BLaER1 (cell line): ENCODE data around the gene EEF2K.
"Not testable (repeated sequence)": the region's sequence is repeated elsewhere in the genome, so short reads cannot be mapped to it uniquely, and the experiment has no call there.

Source experiments
- H3K27ac ChIP-seq: shearing (Covaris generic); formaldehyde crosslinking; 2 replicates; pipeline ENCODE4 v1.8.1; 2022
- H3K27me3 ChIP-seq: shearing (Covaris generic); formaldehyde crosslinking; 2 replicates; pipeline ENCODE4 v1.8.1; 2022
- H3K36me3 ChIP-seq: shearing (Covaris generic); formaldehyde crosslinking; 2 replicates; pipeline ENCODE4 v1.8.1; 2022
- H3K4me1 ChIP-seq: shearing (Covaris generic); formaldehyde crosslinking; 2 replicates; pipeline ENCODE4 v1.8.1; 2022
- H3K4me2 ChIP-seq: shearing (Covaris generic); formaldehyde crosslinking; 2 replicates; pipeline ENCODE4 v1.8.1; 2022
- H3K4me3 ChIP-seq: shearing (Covaris generic); formaldehyde crosslinking; 2 replicates; pipeline ENCODE4 v1.8.1; 2022
- H3K9ac ChIP-seq: shearing (Covaris generic); formaldehyde crosslinking; 2 replicates; pipeline ENCODE4 v1.8.1; 2022
- H3K9me3 ChIP-seq: shearing (Covaris generic); formaldehyde crosslinking; 2 replicates; pipeline ENCODE4 v1.8.1; 2022
- H4K20me1 ChIP-seq: shearing (Covaris generic); formaldehyde crosslinking; 2 replicates; pipeline ENCODE4 v1.8.1; 2022
- Cebpa-rat ChIP-seq: shearing (Covaris generic); IDR thresholded peaks from 2 replicates; pipeline ENCODE4 v1.8.1; 2022

EEF2K gene

GRCh38 chr16:22206013-22206841 is at the start of gene EEF2K:
Gene EEF2K (plus strand): TSS chr16:22206278. CDS start chr16:22225730, 19,452 bp downstream.
- peaks cover 48% of the 10 kb centered on the region for H3K4me1 ChIP-seq
- H3K27ac ChIP-seq = peak within 1 kb of the TSS; percentile 85
- peaks cover 23% of the 10 kb centered on the region for H3K36me3 ChIP-seq
- no peak for TF ChIP-seq Cebpa-rat
- H3K27me3 ChIP-seq = no peaks in the 10 kb centered on the region
- H3K9ac ChIP-seq = peak within 1 kb of the TSS; percentile 87
- H3K4me2 ChIP-seq = peak within 1 kb of the TSS; percentile 85
- H3K9me3 ChIP-seq = peaks cover 11% of the 10 kb centered on the region
- peak within 1 kb of the TSS; percentile 90 for H3K4me3 ChIP-seq
- H4K20me1 ChIP-seq = peaks cover 42% of the 10 kb centered on the region

- Histone ChIP-seq H3K9ac (no peak overlapping the region), H3K4me2 (no peak overlapping the region), H3K4me1 (peaks cover 8% of the 10 kb centered on the region; the same call in 1 of the 2 replicates), H3K4me3 (no peak overlapping the region), H3K36me3 (no peaks in the 10 kb centered on the region), H3K27ac (no peak overlapping the region), H3K9me3 (no peaks in the 10 kb centered on the region; the same call in 1 of the 2 replicates), H3K27me3 (no peaks in the 10 kb centered on the region), H4K20me1 (no peaks in the 10 kb centered on the region)
- TF ChIP-seq Cebpa-rat = no peak
Measured at GRCh38 chr16:22161401-22161800, 44.7 kb upstream of the EEF2K start.

GRCh38 chr16:22161999-22162655 is 44.0 kb upstream of the EEF2K start, which contains the start of gene SDR42E2:
Gene SDR42E2 (plus strand): TSS chr16:22162506. CDS start chr16:22165583, 3,077 bp downstream.
- Histone ChIP-seq H3K9me3 (no peaks in the 10 kb centered on the region; the same call in 1 of the 2 replicates), H4K20me1 (no peaks in the 10 kb centered on the region), H3K27me3 (no peaks in the 10 kb centered on the region), H3K4me3 (no peak within 1 kb of the TSS), H3K4me2 (no peak within 1 kb of the TSS), H3K9ac (no peak within 1 kb of the TSS), H3K36me3 (no peaks in the 10 kb centered on the region), H3K4me1 (peaks cover 8% of the 10 kb centered on the region; the same call in 1 of the 2 replicates), H3K27ac (no peak within 1 kb of the TSS)
- no peak for TF ChIP-seq Cebpa-rat

- H3K27me3 ChIP-seq = no peaks in the 10 kb centered on the region
- H3K4me1 ChIP-seq = peaks cover 8% of the 10 kb centered on the region; the same call in 1 of the 2 replicates
- H3K9me3 ChIP-seq = no peaks in the 10 kb centered on the region; the same call in 1 of the 2 replicates
- no peak overlapping the region for H3K4me2 ChIP-seq
- H3K9ac ChIP-seq = no peak overlapping the region
- H3K4me3 ChIP-seq = no peak overlapping the region
- H3K27ac ChIP-seq = no peak overlapping the region
- no peaks in the 10 kb centered on the region for H4K20me1 ChIP-seq
- TF ChIP-seq Cebpa-rat = no peak
- no peaks in the 10 kb centered on the region for H3K36me3 ChIP-seq
Measured at GRCh38 chr16:22162656-22163009, 43.4 kb upstream of the EEF2K start.

GRCh38 chr16:22163806-22164205 is 42.3 kb upstream of the EEF2K start:
- peaks cover 8% of the 10 kb centered on the region; the same call in 1 of the 2 replicates for H3K4me1 ChIP-seq
- no peak overlapping the region for H3K27ac ChIP-seq
- no peak overlapping the region for H3K4me3 ChIP-seq
- H3K36me3 ChIP-seq = no peaks in the 10 kb centered on the region
- H3K9ac ChIP-seq = no peak overlapping the region
- TF ChIP-seq Cebpa-rat = no peak
- H3K4me2 ChIP-seq = no peak overlapping the region
- no peaks in the 10 kb centered on the region for H4K20me1 ChIP-seq
- no peaks in the 10 kb centered on the region; the same call in 1 of the 2 replicates for H3K9me3 ChIP-seq
- no peaks in the 10 kb centered on the region for H3K27me3 ChIP-seq

GRCh38 chr16:22164482-22164881 is 41.6 kb upstream of the EEF2K start:
- TF ChIP-seq Cebpa-rat = no peak
- H4K20me1 ChIP-seq = no peaks in the 10 kb centered on the region

GRCh38 chr16:22165508-22166285 is 40.4 kb upstream of the EEF2K start:
- H3K4me2 ChIP-seq = peak overlapping the region; percentile 16; the same call in 1 of the 2 replicates
- no peak for TF ChIP-seq Cebpa-rat
- peaks cover 8% of the 10 kb centered on the region; the same call in 1 of the 2 replicates for H3K4me1 ChIP-seq

More at GRCh38 chr16:22164482-22164881, 41.6 kb upstream of the EEF2K start:
- no peaks in the 10 kb centered on the region for H3K27me3 ChIP-seq
- peaks cover 8% of the 10 kb centered on the region; the same call in 1 of the 2 replicates for H3K4me1 ChIP-seq
- no peak overlapping the region for H3K27ac ChIP-seq
- no peak overlapping the region for H3K4me2 ChIP-seq
- no peak overlapping the region for H3K9ac ChIP-seq
- H3K9me3 ChIP-seq = no peaks in the 10 kb centered on the region; the same call in 1 of the 2 replicates
- no peak overlapping the region for H3K4me3 ChIP-seq
- no peaks in the 10 kb centered on the region for H3K36me3 ChIP-seq

GRCh38 chr16:22171953-22172352 is 34.1 kb upstream of the EEF2K start:
- TF ChIP-seq Cebpa-rat = no peak
- no peak overlapping the region for H3K9ac ChIP-seq
- no peaks in the 10 kb centered on the region for H3K9me3 ChIP-seq
- no peak overlapping the region for H3K4me2 ChIP-seq
- no peak overlapping the region for H3K4me3 ChIP-seq
- H3K27ac ChIP-seq = no peak overlapping the region
- H3K4me1 ChIP-seq = peaks cover 17% of the 10 kb centered on the region
- H4K20me1 ChIP-seq = no peaks in the 10 kb centered on the region
- H3K36me3 ChIP-seq = no peaks in the 10 kb centered on the region
- no peaks in the 10 kb centered on the region for H3K27me3 ChIP-seq

More at GRCh38 chr16:22165508-22166285, 40.4 kb upstream of the EEF2K start:
- Histone ChIP-seq H3K9me3 (no peaks in the 10 kb centered on the region; the same call in 1 of the 2 replicates), H3K27me3 (no peaks in the 10 kb centered on the region), H4K20me1 (no peaks in the 10 kb centered on the region), H3K4me3 (no peak overlapping the region), H3K27ac (no peak overlapping the region), H3K9ac (no peak overlapping the region), H3K36me3 (no peaks in the 10 kb centered on the region)

GRCh38 chr16:22172642-22173041 is 33.4 kb upstream of the EEF2K start:
- H4K20me1 ChIP-seq, H3K36me3 ChIP-seq, H3K27ac ChIP-seq, H3K9ac ChIP-seq, H3K9me3 ChIP-seq, H3K27me3 ChIP-seq, H3K4me3 ChIP-seq, H3K4me2 ChIP-seq: not testable (repeated sequence)
- peaks cover 17% of the 10 kb centered on the region for H3K4me1 ChIP-seq
